Thyroid gland (tissue), 4 donors: Measurements from ENCODE around the gene EPHA5. TPM values are rescaled to one million over a fixed set of nuclear protein-coding genes. Genes with fewer than 3 reads are reported as not detected.

Experiments used
- DNase-seq, 2 donors: peaks; one replicate each; pipeline ENCODE4 v3.0.0-alpha.2; 2019
- H3K27ac ChIP-seq, 3 donors: fragments of 200-600 bp; sonication (generic); 1 replicate in 2 of 3; 2 replicates in 1 of 3; pipeline ENCODE4 v1.5.1; 2016 to 2019; ENCODE audit warnings: mild to moderate bottlenecking in 1 of 3, moderate library complexity in 1 of 3
- H3K27me3 ChIP-seq: fragments of 200-600 bp; sonication (generic); one replicate; pipeline ENCODE4 v1.5.1; 2019
- H3K36me3 ChIP-seq, 2 donors: fragments of 200-600 bp; sonication (generic); one replicate each; pipeline ENCODE4 v1.5.1; 2016 to 2019
- H3K4me1 ChIP-seq, 2 donors: fragments of 200-600 bp; sonication (generic); one replicate each; pipeline ENCODE4 v1.5.1; 2017 to 2019
- H3K4me3 ChIP-seq, 3 donors: fragments of 200-600 bp; sonication (generic); replicated peaks in 1 of 3; 1 replicate in 2 of 3; 2 replicates in 1 of 3; pipeline ENCODE4 v1.5.1; 2016; ENCODE audit warnings: mild to moderate bottlenecking in 1 of 3
- H3K9me3 ChIP-seq: fragments of 200-600 bp; sonication (generic); one replicate; pipeline ENCODE4 v1.5.1; 2017
- CTCF ChIP-seq, 6 experiments: fragments of 200-600 bp in 3 of 6; fragments of 450-650 bp in 3 of 6; sonication (generic) in 3 of 6; IDR thresholded peaks; one replicate each; pipeline ENCODE4 v1.5.1; 2016 to 2019; ENCODE audit warnings: antibody characterized with exemption in 6 of 6, mild to moderate bottlenecking in 2 of 6, inconsistent platforms in 1 of 6, moderate library complexity in 1 of 6
- POLR2A ChIP-seq, 2 donors: fragments of 450-650 bp; IDR thresholded peaks; one replicate each; pipeline ENCODE4 v1.6.1; 2017; ENCODE audit warnings: antibody characterized with exemption in 2 of 2, mild to moderate bottlenecking in 2 of 2, moderate library complexity in 1 of 2
- WGBS, 2 donors: methylation state at CpG; one replicate each; pipeline ENCODE4 v1.1.5; 2017; 5-methylcytosine and 5-hydroxymethylcytosine counted together
- intact Hi-C: fragments of 100-400 bp; cut with DNase I; formaldehyde crosslinking; loops from one replicate; pipeline ENCODE4 v1.15.1; 2023
- total RNA-seq, 4 donors: library from RNA; depleted of rRNA; stranded (reverse); fragments of >200 nt; gene quantifications; one replicate each; pipeline ENCODE4 v1.2.3, GENCODE V29; 2016

The EPHA5 gene
- total RNA-seq, 4 donors from 2014 or later: 1.5 to 5.4 (median 4.7) TPM

- no peaks in the 10 kb centered on the region for H3K9me3 ChIP-seq
- no peak overlapping the region for H3K4me3 ChIP-seq
- 54 to 55% methylated on average over 3 of the region's 3 CpGs for WGBS, 2 donors
- H3K27me3 ChIP-seq: no peaks in the 10 kb centered on the region
- DNase-seq: no peak
- H3K4me1 ChIP-seq: no peaks in the 10 kb centered on the region
- intact Hi-C loops: no loop called here
- H3K27ac ChIP-seq: no peak overlapping the region
- no peaks in the 10 kb centered on the region for H3K36me3 ChIP-seq
- TF ChIP-seq POLR2A (IDR thresholded peaks at IDR 0.05) (no peak), CTCF (IDR thresholded peaks at IDR 0.05) (no peak)
These were observed 35.1 kb downstream of the EPHA5 start for GRCh38 chr4:65635051-65635821.

GRCh38 chr4:65624651-65625050 lies 45.6 kb downstream of the EPHA5 start:
- Histone ChIP-seq H3K9me3 (no peaks in the 10 kb centered on the region), H3K4me1 (no peaks in the 10 kb centered on the region), H3K4me3 (no peak overlapping the region), H3K36me3 (no peaks in the 10 kb centered on the region), H3K27ac (no peak overlapping the region), H3K27me3 (no peaks in the 10 kb centered on the region)
- no peak for TF ChIP-seq POLR2A (IDR thresholded peaks at IDR 0.05)
- no peak for TF ChIP-seq CTCF (IDR thresholded peaks at IDR 0.05)
- intact Hi-C loops: no loop called here
- DNase-seq: no peak

- Histone ChIP-seq H3K4me1 (no peaks in the 10 kb centered on the region), H3K36me3 (no peaks in the 10 kb centered on the region), H3K4me3 (no peak overlapping the region), H3K27me3 (no peaks in the 10 kb centered on the region), H3K27ac (no peak overlapping the region), H3K9me3 (no peaks in the 10 kb centered on the region)
- WGBS, 2 donors: 55 to 61% methylated on average over 1 of the region's 1 CpG
- intact Hi-C loops: no loop called here
- TF ChIP-seq POLR2A (IDR thresholded peaks at IDR 0.05) (no peak), CTCF (IDR thresholded peaks at IDR 0.05) (no peak)
- no peak for DNase-seq
These were observed 46.8 kb downstream of the EPHA5 start for GRCh38 chr4:65623506-65623905.

GRCh38 chr4:65617416-65617815 lies 52.9 kb downstream of the EPHA5 start:
- intact Hi-C loops: no loop called here
- H3K4me1 ChIP-seq: no peaks in the 10 kb centered on the region
- no peak for DNase-seq
- H3K27me3 ChIP-seq: no peaks in the 10 kb centered on the region
- no peak for TF ChIP-seq CTCF (IDR thresholded peaks at IDR 0.05)
- TF ChIP-seq POLR2A (IDR thresholded peaks at IDR 0.05): no peak
- no peak overlapping the region for H3K27ac ChIP-seq
- H3K4me3 ChIP-seq: no peak overlapping the region
- no peaks in the 10 kb centered on the region for H3K9me3 ChIP-seq
- WGBS, 2 donors: 71 to 73% methylated on average over 1 of the region's 1 CpG
- no peaks in the 10 kb centered on the region for H3K36me3 ChIP-seq

- H3K27me3 ChIP-seq: no peaks in the 10 kb centered on the region
- no peaks in the 10 kb centered on the region for H3K9me3 ChIP-seq
- intact Hi-C loops: no loop called here
- DNase-seq: no peak
- no peaks in the 10 kb centered on the region for H3K36me3 ChIP-seq
- WGBS, 2 donors: 75 to 91% methylated on average over 1 of the region's 1 CpG
- H3K4me3 ChIP-seq: no peak overlapping the region
- TF ChIP-seq POLR2A (IDR thresholded peaks at IDR 0.05) (no peak), CTCF (IDR thresholded peaks at IDR 0.05) (no peak)
- no peaks in the 10 kb centered on the region for H3K4me1 ChIP-seq
- no peak overlapping the region for H3K27ac ChIP-seq
These were observed 65.8 kb downstream of the EPHA5 start for GRCh38 chr4:65604515-65604914.
